HepG2 (cell line): Measurements from ENCODE around the gene GALNT9. TPM values are rescaled to one million over a fixed set of nuclear protein-coding genes. Genes with fewer than 3 reads are reported as not detected.

ENCODE experiments used
- ATAC-seq: fragments of 200-7000 bp; cut with Tn5 transposase; 3 replicates; pipeline ENCODE4 v1.9.1; 2020; ENCODE audit warnings: mild to moderate bottlenecking, moderate library complexity
- BruUV-seq: library from RNA; stranded (reverse); fragments of 400-500 nt; replicated peaks from 2 replicates; lab custom pipeline; 2021; lab: Mats Ljungman, UMichigan
- CTCF ChIA-PET: fragments of 300-600 bp; formaldehyde crosslinking; extraction: SDS; loops from one replicate; lab custom pipeline; 2021; ENCODE audit warnings: low total read pairs, inconsistent platforms, low intra/inter-chr PET ratio; lab: Yijun Ruan, JAX
- POLR2A ChIA-PET: fragments of 350-600 bp; sonication (Branson Sonifier 250); formaldehyde crosslinking; loops from one replicate; lab custom pipeline; 2020; ENCODE audit warnings: antibody characterized with exemption, inconsistent platforms; lab: Yijun Ruan, JAX
- DNase-seq: peaks from one replicate; pipeline ENCODE4 v3.0.0-alpha.2; 2015; ENCODE audit warnings: low spot score
- FAIRE-seq: peaks from 3 replicates; lab custom pipeline; 2011; peaks lifted over from hg19 to GRCh38; lab: Jason Lieb, UNC
- H2AFZ ChIP-seq: one replicate; pipeline ENCODE4 v1.6.1; 2011; ENCODE audit warnings: low read length, inconsistent platforms
- H3K27ac ChIP-seq: fragments of 300-600 bp; 3 replicates; pipeline ENCODE4 v1.8.0; 2011; ENCODE audit warnings: mixed run types, mild to moderate bottlenecking, mixed read lengths, low read length, inconsistent platforms; ENCODE audit not compliant: insufficient read depth; ENCODE audit errors: extremely low read length
- H3K27me3 ChIP-seq, 2 experiments: fragments of 200-600 bp in 1 of 2; 2 replicates in 1 of 2; 3 replicates in 1 of 2; pipeline versions ENCODE4 v1.6.0 to v1.8.0; 2011; ENCODE audit warnings: low read length in 2 of 2, mild to moderate bottlenecking in 2 of 2, moderate library complexity in 2 of 2, inconsistent platforms in 1 of 2; ENCODE audit not compliant: insufficient read depth in 2 of 2, control insufficient read depth in 1 of 2
- H3K36me3 ChIP-seq, 2 experiments: fragments of 200-600 bp in 1 of 2; replicated peaks in 1 of 2; 2 replicates in 1 of 2; 3 replicates in 1 of 2; pipeline versions ENCODE4 v1.5.1 to v1.8.0; 2011; ENCODE audit warnings: low read length in 2 of 2, inconsistent platforms in 1 of 2; ENCODE audit not compliant: insufficient read depth in 2 of 2, control insufficient read depth in 1 of 2
- H3K4me1 ChIP-seq: 2 replicates; pipeline ENCODE4 v1.5.1; 2012; ENCODE audit warnings: low read length, inconsistent platforms; ENCODE audit not compliant: insufficient read depth
- H3K4me2 ChIP-seq: 2 replicates; pipeline ENCODE4 v1.6.0; 2011; ENCODE audit warnings: low read depth, low read length, inconsistent platforms
- H3K4me3 ChIP-seq, 3 experiments: fragments of 200-600 bp in 1 of 3; sonication (generic), shearing (Covaris generic) in 1 of 3; replicated peaks in 1 of 3; 2 replicates each; pipeline ENCODE4 v1.5.1; 2011 to 2016; ENCODE audit warnings: low read length in 3 of 3, inconsistent platforms in 2 of 3, low read depth in 2 of 3, mild to moderate bottlenecking in 2 of 3, control low read depth in 1 of 3, mixed read lengths in 1 of 3; ENCODE audit not compliant: insufficient read depth in 1 of 3
- H3K79me2 ChIP-seq: one replicate; pipeline ENCODE4 v1.6.1; 2011; ENCODE audit warnings: low read length, inconsistent platforms; ENCODE audit not compliant: insufficient read depth
- H3K9ac ChIP-seq: 2 replicates; pipeline ENCODE4 v1.6.0; 2011; ENCODE audit warnings: mild to moderate bottlenecking, low read depth, low read length, inconsistent platforms; ENCODE audit not compliant: insufficient read depth
- H3K9me3 ChIP-seq: 2 replicates; pipeline ENCODE4 v1.5.1; 2012; ENCODE audit warnings: mild to moderate bottlenecking, low read length
- H4K20me1 ChIP-seq: 2 replicates; pipeline ENCODE4 v1.6.0; 2011; ENCODE audit warnings: inconsistent platforms, mild to moderate bottlenecking, low read length, moderate library complexity; ENCODE audit not compliant: insufficient read depth
- CCAR2 ChIP-seq: fragments of 200-400 bp; formaldehyde crosslinking; optimal IDR thresholded peaks from 2 replicates; pipeline ENCODE3; 2018; ENCODE audit warnings: low read depth, mild to moderate bottlenecking, low read length, moderate library complexity
- KIAA2018 ChIP-seq: sonication (generic); formaldehyde crosslinking; IDR thresholded peaks from 2 replicates; pipeline ENCODE4 v1.5.0; 2020; ENCODE audit warnings: mild to moderate bottlenecking, missing genetic modification reagents, borderline replicate concordance
- NKX3-1 ChIP-seq: sonication (generic); formaldehyde crosslinking; IDR thresholded peaks from 2 replicates; pipeline ENCODE4 v1.5.0; 2020; ENCODE audit warnings: missing genetic modification reagents
- PHB2 ChIP-seq: fragments of 450-650 bp; IDR thresholded peaks from 2 replicates; pipeline ENCODE4 v1.6.1; 2018; ENCODE audit not compliant: partially characterized antibody
- PHF21A ChIP-seq: sonication (generic); formaldehyde crosslinking; IDR thresholded peaks from 2 replicates; pipeline ENCODE4 v1.5.0; 2020; ENCODE audit warnings: mild to moderate bottlenecking, missing genetic modification reagents
- PPARG ChIP-seq: conservative IDR thresholded peaks from 2 replicates; pipeline ENCODE4 v1.6.1; 2016; ENCODE audit warnings: missing biosample characterization, missing genetic modification reagents
- RBFOX2 ChIP-seq: fragments of 200-400 bp; formaldehyde crosslinking; IDR thresholded peaks from 2 replicates; pipeline ENCODE4 v1.6.1; 2017; ENCODE audit warnings: low read depth, mild to moderate bottlenecking, low read length
- U2AF2 ChIP-seq: fragments of 200-400 bp; formaldehyde crosslinking; IDR thresholded peaks from 2 replicates; pipeline ENCODE4 v1.6.1; 2017; ENCODE audit warnings: low read depth, mild to moderate bottlenecking, low read length
- ZNF484 ChIP-seq: sonication (generic); formaldehyde crosslinking; IDR thresholded peaks from 2 replicates; pipeline ENCODE4 v1.5.1; 2020; ENCODE audit warnings: mild to moderate bottlenecking, low read depth, missing genetic modification reagents, borderline replicate concordance
- ZNF557 ChIP-seq: sonication (generic); formaldehyde crosslinking; IDR thresholded peaks from 2 replicates; pipeline ENCODE4 v1.4.0; 2020; ENCODE audit warnings: missing genetic modification reagents
- ZNF709 ChIP-seq: sonication (generic); formaldehyde crosslinking; IDR thresholded peaks from 2 replicates; pipeline ENCODE4 v1.5.0; 2020; ENCODE audit warnings: mild to moderate bottlenecking, missing genetic modification reagents
- ZNF790 ChIP-seq: sonication (generic); formaldehyde crosslinking; IDR thresholded peaks from 2 replicates; pipeline ENCODE4 v1.8.0; 2022; ENCODE audit warnings: missing genetic modification reagents, mild to moderate bottlenecking, borderline replicate concordance
- WGBS: methylation state at CpG from one replicate; pipeline ENCODE4 v1.1.6; 2017; ENCODE audit warnings: low lambda C conversion rate; 5-methylcytosine and 5-hydroxymethylcytosine counted together
- in situ Hi-C: cut with HindIII; loops from 2 replicates; pipeline ENCODE4 v1.10.0; 2017; ENCODE audit warnings: low pct_unique_long_range_greater_than_20kb; ENCODE audit not compliant: extremely low pct_ligation_motif_present
- intact Hi-C: fragments of 100-400 bp; cut with micrococcal nuclease; formaldehyde crosslinking; loops from one replicate; pipeline ENCODE4 v1.10.0; 2022; ENCODE audit not compliant: unreplicated experiment
- polyA plus RNA-seq, 8 experiments: library from polyadenylated mRNA; depleted of rRNA in 3 of 8; stranded (reverse) in 7 of 8; unstranded in 1 of 8; fragments of >200 nt; fragmentation: Illumina TruSeq in 4 of 8; extraction: Trizol in 4 of 8; gene quantifications; 2 replicates each; pipeline versions ENCODE4 v1.2.1 to v1.2.3, GENCODE V29; 2011 to 2016; ENCODE audit warnings: low read depth in 4 of 8, missing spikeins in 1 of 8, mixed read lengths in 1 of 8; ENCODE audit not compliant: insufficient read depth in 1 of 8
- total RNA-seq, 5 experiments: library from RNA; depleted of rRNA; stranded (reverse); fragments of >200 nt; fragmentation: Illumina TruSeq; extraction: Trizol; gene quantifications; 2 replicates each; pipeline ENCODE4 v1.2.3, GENCODE V29; 2016; ENCODE audit warnings: low read depth in 1 of 5

The GALNT9 gene
- total and polyA plus RNA-seq, 2 of the 13 experiments (the other 11 are each of a cell fraction or from before 2014, with no cell fraction given): 0.04 TPM; not detected in 1

DNA sequence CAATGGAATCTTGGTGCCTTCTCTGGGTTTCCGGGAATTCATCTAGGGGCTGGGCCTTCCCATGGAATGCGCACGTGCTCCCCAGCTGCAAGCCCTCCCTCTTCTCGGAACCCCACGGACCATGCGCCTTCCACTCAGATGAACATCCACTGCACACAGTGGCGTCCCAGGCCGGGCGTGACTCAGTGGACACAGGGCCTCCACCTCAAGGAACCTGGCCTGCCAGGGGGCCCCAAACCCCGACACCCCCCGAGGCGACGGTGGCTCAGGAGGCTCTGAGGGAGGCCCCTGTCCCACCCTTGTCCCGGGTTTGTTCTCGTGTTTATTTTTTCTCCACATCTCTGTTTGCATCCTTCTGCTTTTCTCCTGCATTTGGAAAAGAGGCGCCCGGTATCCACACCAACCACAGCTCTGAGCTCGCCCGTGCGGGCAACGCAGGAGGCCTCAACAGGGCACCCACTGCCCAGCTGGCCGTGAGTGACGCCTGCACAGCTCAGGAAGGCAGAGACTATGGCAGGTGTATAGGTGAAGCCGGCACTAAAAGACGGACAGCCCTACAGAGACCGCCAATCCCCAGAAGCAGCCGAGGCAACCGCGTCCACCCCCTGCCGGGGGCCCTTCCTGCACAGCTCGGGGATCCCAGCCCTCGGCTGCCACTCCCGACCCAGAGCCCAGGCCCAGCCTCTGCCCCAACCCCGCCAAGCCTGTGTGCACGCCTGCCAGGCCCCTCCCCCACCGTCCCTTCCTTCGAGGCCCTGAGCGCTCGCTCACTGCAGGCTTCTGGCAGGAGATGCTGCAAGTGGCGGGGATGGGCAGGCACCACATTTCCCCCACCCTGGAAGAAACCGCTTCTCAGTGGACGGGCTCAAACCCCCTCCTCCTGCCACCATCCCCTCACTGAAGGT is 23.8 kb upstream of the GALNT9 start:
- ChIA-PET CTCF (no interaction called here), POLR2A (no interaction called here)
- DNase-seq (no peak), FAIRE-seq (no peak), ATAC-seq (no peak)
- H3K27ac ChIP-seq: no peak overlapping the region
- no peaks in the 10 kb centered on the region for H3K9me3 ChIP-seq
- H3K4me3 ChIP-seq: no peak overlapping the region
- H3K36me3 ChIP-seq: no peaks in the 10 kb centered on the region
- no peak overlapping the region for H2AFZ ChIP-seq
- no peak for TF ChIP-seq ZNF709 (CRISPR knock-in tag)
- no peak for TF ChIP-seq PHB2
- TF ChIP-seq PPARG (CRISPR knock-in tag): no peak
- no peak for TF ChIP-seq KIAA2018 (CRISPR knock-in tag)
- TF ChIP-seq PHF21A (CRISPR knock-in tag): no peak
- no peak for TF ChIP-seq ZNF557 (CRISPR knock-in tag)
- no peak for TF ChIP-seq ZNF790 (CRISPR knock-in tag)
- no peak for TF ChIP-seq NKX3-1
- TF ChIP-seq U2AF2: no peak
- TF ChIP-seq CCAR2: no peak
- no peak for TF ChIP-seq ZNF484 (CRISPR knock-in tag)
- TF ChIP-seq RBFOX2: no peak
- no peaks in the 10 kb centered on the region for H3K4me1 ChIP-seq
- no peaks in the 10 kb centered on the region for H3K79me2 ChIP-seq
- no peaks in the 10 kb centered on the region for H4K20me1 ChIP-seq
- no TSS peak for BruUV-seq
- 34% methylated on average over 22 of the region's 42 CpGs for WGBS
- H3K4me2 ChIP-seq: no peak overlapping the region
- no peak overlapping the region for H3K9ac ChIP-seq
- intact Hi-C loops: no loop called here
- H3K27me3 ChIP-seq: peaks cover 16 to 86% of the 10 kb centered on the region in 2 experiments; a peak in 4 of 5 replicates
- in situ Hi-C loops: no loop called here
